Neural progenitor cell (in vitro differentiated cells): ENCODE results near the gene FEZF1. TPM values are rescaled to one million over a fixed set of nuclear protein-coding genes. Genes with fewer than 3 reads are reported as not detected.

Experiments used
- DNase-seq: peaks from one replicate; pipeline ENCODE4 v3.0.0-alpha.2; 2016; ENCODE audit warnings: low spot score
- H2AFZ ChIP-seq: fragments of 200-600 bp; sonication (generic); replicated peaks from 2 replicates; pipeline ENCODE4 v1.6.1; 2016; ENCODE audit warnings: antibody characterized with exemption
- H3F3A ChIP-seq: fragments of 200-600 bp; sonication (generic); 2 replicates; pipeline ENCODE4 v1.6.1; 2016; ENCODE audit warnings: antibody characterized with exemption, low read depth
- H3K27ac ChIP-seq: fragments of 200-600 bp; sonication (generic); 2 replicates; pipeline ENCODE4 v1.5.1; 2016; ENCODE audit warnings: mild to moderate bottlenecking
- H3K27me3 ChIP-seq: fragments of 200-600 bp; sonication (generic); 2 replicates; pipeline ENCODE4 v1.6.1; 2016; ENCODE audit warnings: mild to moderate bottlenecking, moderate library complexity
- H3K36me3 ChIP-seq: fragments of 200-600 bp; sonication (generic); 2 replicates; pipeline ENCODE4 v1.5.1; 2016
- H3K4me1 ChIP-seq: fragments of 200-600 bp; sonication (generic); 2 replicates; pipeline ENCODE4 v1.6.1; 2016; ENCODE audit warnings: mixed run types
- H3K4me2 ChIP-seq: fragments of 200-600 bp; sonication (generic); 2 replicates; pipeline ENCODE4 v1.6.1; 2016
- H3K4me3 ChIP-seq: fragments of 200-600 bp; sonication (generic); 2 replicates; pipeline ENCODE4 v1.5.1; 2016
- H3K79me2 ChIP-seq: fragments of 200-600 bp; sonication (generic); 2 replicates; pipeline ENCODE4 v1.6.1; 2016; ENCODE audit warnings: low read depth
- H3K9ac ChIP-seq: fragments of 200-600 bp; sonication (generic); 2 replicates; pipeline ENCODE4 v1.6.1; 2016
- H3K9me3 ChIP-seq: fragments of 200-600 bp; sonication (generic); 2 replicates; pipeline ENCODE4 v1.5.1; 2016; ENCODE audit warnings: low read depth
- H4K20me1 ChIP-seq: fragments of 200-600 bp; sonication (generic); 2 replicates; pipeline ENCODE4 v1.6.1; 2016; ENCODE audit warnings: low read depth
- H3K27ac Mint-ChIP-seq: 3 replicates; pipeline ENCODE4 v1.8.0; 2021; ENCODE audit warnings: mixed read lengths
- H3K27me3 Mint-ChIP-seq: 2 replicates; pipeline ENCODE4 v1.8.0; 2022; ENCODE audit warnings: low read depth, mild to moderate bottlenecking, inconsistent platforms, moderate library complexity, mixed read lengths; ENCODE audit not compliant: insufficient read depth
- H3K36me3 Mint-ChIP-seq: 3 replicates; pipeline ENCODE4 v1.8.0; 2021; ENCODE audit warnings: mixed read lengths
- H3K4me1 Mint-ChIP-seq: 3 replicates; pipeline ENCODE4 v1.8.0; 2021; ENCODE audit warnings: mixed read lengths
- H3K4me3 Mint-ChIP-seq: 3 replicates; pipeline ENCODE4 v1.8.0; 2021; ENCODE audit warnings: mild to moderate bottlenecking, moderate library complexity, mixed read lengths
- H3K9me3 Mint-ChIP-seq: 3 replicates; pipeline ENCODE4 v1.8.0; 2020; ENCODE audit warnings: mixed read lengths
- CTCF ChIP-seq: fragments of 200-600 bp; sonication (generic); IDR thresholded peaks from 2 replicates; pipeline ENCODE4 v1.5.1; 2017; ENCODE audit warnings: antibody characterized with exemption, mild to moderate bottlenecking
- EZH2 ChIP-seq: fragments of 200-600 bp; sonication (generic); IDR thresholded peaks from 2 replicates; pipeline ENCODE4 v1.6.1; 2017; ENCODE audit warnings: antibody characterized with exemption, mild to moderate bottlenecking, moderate library complexity
- EZH2phosphoT487 ChIP-seq: fragments of 200-600 bp; sonication (generic); IDR thresholded peaks from 2 replicates; pipeline ENCODE4 v1.6.1; 2017; ENCODE audit warnings: antibody characterized with exemption
- total RNA-seq: library from RNA; depleted of rRNA; stranded (reverse); fragments of >200 nt; gene quantifications from 2 replicates; pipeline ENCODE4 v1.2.3, GENCODE V29; 2015; ENCODE audit warnings: low replicate concordance

The FEZF1 gene
- total RNA-seq, 1 donor from 2014 or later, result 330 TPM

- peak overlapping the region; percentile 91 for H3K4me3 Mint-ChIP-seq
- Histone ChIP-seq H3K9me3 (no peaks in the 10 kb centered on the region), H3K36me3 (peaks cover 29% of the 10 kb centered on the region), H3K4me3 (peak overlapping the region; percentile 92), H3K9ac (peak overlapping the region; percentile 57), H3F3A (peaks cover 97% of the 10 kb centered on the region), H3K79me2 (peaks cover 100% of the 10 kb centered on the region), H3K4me2 (peak overlapping the region; percentile 98), H2AFZ (no peak overlapping the region), H3K27me3 (no peaks in the 10 kb centered on the region), H3K4me1 (peaks cover 15% of the 10 kb centered on the region), H3K27ac (peak overlapping the region; percentile 96), H4K20me1 (peaks cover 92% of the 10 kb centered on the region)
- no peak overlapping the region for H3K27ac Mint-ChIP-seq
- DNase-seq, result peak; percentile 73
- H3K9me3 Mint-ChIP-seq, result peaks cover 5% of the 10 kb centered on the region
- peaks cover 65% of the 10 kb centered on the region for H3K27me3 Mint-ChIP-seq
- no peak for TF ChIP-seq EZH2
- TF ChIP-seq CTCF, result no peak
- TF ChIP-seq EZH2phosphoT487, result no peak
- H3K36me3 Mint-ChIP-seq, result peaks cover 14% of the 10 kb centered on the region
- H3K4me1 Mint-ChIP-seq, result peaks cover 31% of the 10 kb centered on the region
Measured at GRCh38 chr7:122303531-122304318, 825 bp downstream of the FEZF1 start.

GRCh38 chr7:122302761-122303530 lies 1.6 kb downstream of the FEZF1 start:
- H3K4me1 ChIP-seq, result peaks cover 20% of the 10 kb centered on the region
- peak overlapping the region; percentile 98 for H3K4me2 ChIP-seq
- H3K36me3 ChIP-seq, result peaks cover 21% of the 10 kb centered on the region
- DNase-seq, result no peak
- H3F3A ChIP-seq, result peaks cover 97% of the 10 kb centered on the region
- Mint-ChIP-seq H3K4me3 (peak overlapping the region; percentile 62), H3K36me3 (peaks cover 14% of the 10 kb centered on the region), H3K9me3 (peaks cover 5% of the 10 kb centered on the region), H3K27me3 (peaks cover 62% of the 10 kb centered on the region), H3K27ac (no peak overlapping the region), H3K4me1 (peaks cover 29% of the 10 kb centered on the region)
- H3K9me3 ChIP-seq, result no peaks in the 10 kb centered on the region
- no peak for TF ChIP-seq EZH2phosphoT487
- no peak for TF ChIP-seq CTCF
- TF ChIP-seq EZH2, result no peak
- H3K4me3 ChIP-seq, result peak overlapping the region; percentile 92
- no peaks in the 10 kb centered on the region for H3K27me3 ChIP-seq
- peaks cover 100% of the 10 kb centered on the region for H3K79me2 ChIP-seq
- H3K27ac ChIP-seq, result peak overlapping the region; percentile 96
- peaks cover 84% of the 10 kb centered on the region for H4K20me1 ChIP-seq
- no peak overlapping the region for H2AFZ ChIP-seq
- peak overlapping the region; percentile 55 for H3K9ac ChIP-seq

DNA sequence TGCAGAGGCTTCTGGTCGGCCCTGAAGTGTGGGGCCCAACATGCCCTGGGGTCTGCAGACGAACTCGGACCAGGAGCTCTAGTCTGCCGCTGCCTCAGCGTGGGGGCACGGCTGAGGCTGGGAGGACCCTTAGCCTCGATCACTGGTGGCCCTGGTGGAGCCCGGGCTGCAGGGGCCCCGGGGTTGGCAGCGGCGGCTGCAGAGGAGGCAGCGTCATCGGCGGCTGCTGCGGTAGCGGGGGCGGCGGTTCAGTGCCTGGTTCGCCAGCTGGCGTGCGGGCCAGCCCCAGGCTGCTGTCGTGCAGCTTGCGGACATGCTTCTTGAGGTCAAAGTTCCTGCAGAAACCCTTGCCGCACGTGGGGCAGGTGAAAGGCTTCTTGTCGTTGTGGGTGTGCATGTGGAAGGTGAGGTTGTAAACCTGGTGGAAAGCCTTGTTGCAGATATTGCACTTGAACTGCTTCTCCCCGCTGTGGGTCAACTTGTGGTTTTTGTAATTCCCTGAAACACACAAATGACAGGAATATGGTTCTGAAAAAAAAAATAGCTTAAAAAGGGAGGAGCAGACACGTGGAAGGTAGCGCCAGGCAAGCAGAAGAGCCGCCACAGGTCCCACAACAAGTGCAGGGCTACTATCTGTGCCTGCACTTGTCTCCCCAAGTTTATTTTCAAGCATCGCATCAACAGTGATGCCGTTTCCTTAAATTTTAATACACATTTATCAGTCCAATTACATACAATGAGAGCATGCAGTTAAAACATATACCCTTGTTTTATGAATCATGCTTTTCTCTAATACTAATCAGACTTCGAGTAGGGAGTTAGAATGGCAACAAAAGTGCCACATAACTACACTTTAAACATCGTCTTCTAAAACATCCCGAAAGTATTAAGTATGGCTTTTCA lies 2.4 kb downstream of the FEZF1 start:
- peaks cover 76% of the 10 kb centered on the region for H4K20me1 ChIP-seq
- H3K36me3 ChIP-seq, result peaks cover 15% of the 10 kb centered on the region
- peak overlapping the region; percentile 55 for H3K9ac ChIP-seq
- H3K4me1 ChIP-seq, result peaks cover 20% of the 10 kb centered on the region
- peaks cover 95% of the 10 kb centered on the region for H3K79me2 ChIP-seq
- peak overlapping the region; percentile 92 for H3K4me3 ChIP-seq
- H3F3A ChIP-seq, result peaks cover 89% of the 10 kb centered on the region
- Mint-ChIP-seq H3K36me3 (peaks cover 14% of the 10 kb centered on the region), H3K4me1 (peaks cover 24% of the 10 kb centered on the region), H3K9me3 (peaks cover 5% of the 10 kb centered on the region), H3K27ac (no peak overlapping the region), H3K4me3 (peak overlapping the region; percentile 62), H3K27me3 (peaks cover 55% of the 10 kb centered on the region)
- TF ChIP-seq CTCF (no peak), EZH2phosphoT487 (no peak), EZH2 (no peak)
- no peaks in the 10 kb centered on the region for H3K27me3 ChIP-seq
- no peak overlapping the region for H2AFZ ChIP-seq
- H3K4me2 ChIP-seq, result peak overlapping the region; percentile 98
- H3K9me3 ChIP-seq, result no peaks in the 10 kb centered on the region
- H3K27ac ChIP-seq, result peak overlapping the region; percentile 96
- peak; percentile 68 for DNase-seq
